Prostate gland (tissue), 2 donors: ENCODE data around the gene TMEM158. TPM values are rescaled to one million over a fixed set of nuclear protein-coding genes. Genes with fewer than 3 reads are reported as not detected.
A peak's percentile ranks its signal among the peaks of the same experiment; 100 is the strongest.

Source experiments
- DNase-seq: peaks from one replicate; pipeline ENCODE4 v3.0.0-alpha.2; 2019; ENCODE audit warnings: low spot score
- H3K27ac ChIP-seq, 2 donors: fragments of 200-600 bp; sonication (generic); 2 replicates each; pipeline ENCODE4 v1.5.1; 2017 to 2019
- H3K27me3 ChIP-seq: fragments of 200-600 bp; sonication (generic); replicated peaks from 2 replicates; pipeline ENCODE4 v1.5.1; 2019; ENCODE audit not compliant: insufficient read depth
- H3K36me3 ChIP-seq, 2 donors: fragments of 200-600 bp; sonication (generic); 1 replicate in 1 of 2; 2 replicates in 1 of 2; pipeline versions ENCODE4 v1.5.1 to v1.8.1; 2017 to 2019
- H3K4me1 ChIP-seq: fragments of 200-600 bp; sonication (generic); replicated peaks from 2 replicates; pipeline ENCODE4 v1.5.1; 2019
- H3K4me3 ChIP-seq, 2 donors: fragments of 200-600 bp; sonication (generic); 2 replicates each; pipeline ENCODE4 v1.5.1; 2017 to 2019
- H3K9me3 ChIP-seq: fragments of 200-600 bp; sonication (generic); 2 replicates; pipeline ENCODE4 v1.5.1; 2017
- POLR2A ChIP-seq: fragments of 450-650 bp; IDR thresholded peaks from one replicate; pipeline ENCODE4 v1.6.1; 2016; ENCODE audit warnings: antibody characterized with exemption, mild to moderate bottlenecking
- POLR2AphosphoS5 ChIP-seq: sonication (generic); formaldehyde crosslinking; IDR thresholded peaks from one replicate; pipeline ENCODE4 v1.6.1; 2017; ENCODE audit warnings: antibody characterized with exemption
- whole genome bisulfite sequencing: methylation state at CpG from one replicate; pipeline ENCODE4 v1.1.5; 2018; 5-methylcytosine and 5-hydroxymethylcytosine counted together
- intact Hi-C: fragments of 100-400 bp; cut with DNase I; formaldehyde crosslinking; loops from one replicate; pipeline ENCODE4 v1.14.2; 2022
- total RNA-seq, 2 donors: library from RNA; depleted of rRNA; stranded (reverse); fragments of >200 nt; gene quantifications; one replicate each; pipeline ENCODE4 v1.1.0, GENCODE V29; 2016
- TF ChIP-seq, protein P1 (sequence below), 4 experiments: fragments of 200-600 bp in 2 of 4; fragments of 450-650 bp in 2 of 4; sonication (generic) in 2 of 4; IDR thresholded peaks; 1 replicate in 3 of 4; 2 replicates in 1 of 4; pipeline ENCODE4 v1.5.1; 2016 to 2019; ENCODE audit warnings: antibody characterized with exemption in 4 of 4, mild to moderate bottlenecking in 2 of 4, moderate library complexity in 2 of 4

TMEM158 gene
- 10 to 100 TPM in 1 of 2 donors, 1 to 10 TPM in 1; 3.6 to 20.8 TPM for total RNA-seq

DNA sequence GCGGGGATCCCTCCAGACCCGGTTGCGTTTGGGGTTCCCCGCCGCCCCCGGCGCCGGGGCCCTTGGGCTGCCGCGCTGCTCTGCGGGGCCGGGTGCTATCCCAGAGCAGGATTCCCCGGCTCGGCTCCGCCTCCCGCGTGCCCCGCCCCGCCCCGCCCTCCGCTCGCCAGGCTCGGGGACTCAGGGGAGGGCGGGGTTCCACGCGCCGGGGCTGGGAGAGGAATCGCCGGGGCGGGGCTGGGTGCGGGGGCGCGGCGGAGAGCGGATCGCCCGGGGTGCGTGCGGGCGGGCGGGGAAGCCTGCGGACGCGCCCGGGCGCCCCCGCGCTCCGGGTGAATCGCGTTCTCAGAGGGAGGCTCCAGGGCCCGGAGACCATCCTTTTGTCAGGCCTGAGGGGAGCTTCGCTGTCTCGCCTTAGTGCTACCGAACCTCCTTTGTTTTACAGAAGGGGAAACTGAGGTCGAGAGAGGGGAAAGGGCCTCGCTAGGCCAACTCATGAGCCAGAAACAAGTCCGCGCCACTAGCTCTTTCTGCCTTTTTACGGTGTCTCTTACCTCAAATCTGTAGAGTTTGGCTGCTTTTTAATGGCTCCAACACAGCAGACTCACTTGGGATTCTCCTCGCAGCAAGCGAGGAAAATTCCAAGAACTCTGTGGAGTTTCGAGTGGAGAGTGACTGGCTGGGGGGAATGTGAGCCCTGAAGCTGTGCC lies at the start of gene TMEM158:
TSS of gene TMEM158 (minus strand) at position 82 of the 710 bp plus-strand sequence. CDS start 260 bp downstream, outside the sequence.
- no peaks in the 10 kb centered on the region for H3K36me3 ChIP-seq
- 3% methylated on average over 58 of the region's 63 CpGs for WGBS
- H3K9me3 ChIP-seq: no peaks in the 10 kb centered on the region
- intact Hi-C loops: loop anchor here (5.0 to 10.0 kb wide), 3 partner anchors 189 to 438 kb away; partner anchors contain the start of gene LIMD1
- peak within 1 kb of the TSS; percentile 41 to 54 for H3K4me3 ChIP-seq
- TF ChIP-seq POLR2AphosphoS5: peak; percentile 7
- TF ChIP-seq, protein P1, sequence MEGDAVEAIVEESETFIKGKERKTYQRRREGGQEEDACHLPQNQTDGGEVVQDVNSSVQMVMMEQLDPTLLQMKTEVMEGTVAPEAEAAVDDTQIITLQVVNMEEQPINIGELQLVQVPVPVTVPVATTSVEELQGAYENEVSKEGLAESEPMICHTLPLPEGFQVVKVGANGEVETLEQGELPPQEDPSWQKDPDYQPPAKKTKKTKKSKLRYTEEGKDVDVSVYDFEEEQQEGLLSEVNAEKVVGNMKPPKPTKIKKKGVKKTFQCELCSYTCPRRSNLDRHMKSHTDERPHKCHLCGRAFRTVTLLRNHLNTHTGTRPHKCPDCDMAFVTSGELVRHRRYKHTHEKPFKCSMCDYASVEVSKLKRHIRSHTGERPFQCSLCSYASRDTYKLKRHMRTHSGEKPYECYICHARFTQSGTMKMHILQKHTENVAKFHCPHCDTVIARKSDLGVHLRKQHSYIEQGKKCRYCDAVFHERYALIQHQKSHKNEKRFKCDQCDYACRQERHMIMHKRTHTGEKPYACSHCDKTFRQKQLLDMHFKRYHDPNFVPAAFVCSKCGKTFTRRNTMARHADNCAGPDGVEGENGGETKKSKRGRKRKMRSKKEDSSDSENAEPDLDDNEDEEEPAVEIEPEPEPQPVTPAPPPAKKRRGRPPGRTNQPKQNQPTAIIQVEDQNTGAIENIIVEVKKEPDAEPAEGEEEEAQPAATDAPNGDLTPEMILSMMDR (IDR thresholded peaks at IDR 0.05): no peak
- peak; percentile 28 for TF ChIP-seq POLR2A
- peak; percentile 78 for DNase-seq
- H3K27ac ChIP-seq: peak within 1 kb of the TSS; percentile 55 to 72
- H3K27me3 ChIP-seq: no peaks in the 10 kb centered on the region
- H3K4me1 ChIP-seq: no peaks in the 10 kb centered on the region

DNA sequence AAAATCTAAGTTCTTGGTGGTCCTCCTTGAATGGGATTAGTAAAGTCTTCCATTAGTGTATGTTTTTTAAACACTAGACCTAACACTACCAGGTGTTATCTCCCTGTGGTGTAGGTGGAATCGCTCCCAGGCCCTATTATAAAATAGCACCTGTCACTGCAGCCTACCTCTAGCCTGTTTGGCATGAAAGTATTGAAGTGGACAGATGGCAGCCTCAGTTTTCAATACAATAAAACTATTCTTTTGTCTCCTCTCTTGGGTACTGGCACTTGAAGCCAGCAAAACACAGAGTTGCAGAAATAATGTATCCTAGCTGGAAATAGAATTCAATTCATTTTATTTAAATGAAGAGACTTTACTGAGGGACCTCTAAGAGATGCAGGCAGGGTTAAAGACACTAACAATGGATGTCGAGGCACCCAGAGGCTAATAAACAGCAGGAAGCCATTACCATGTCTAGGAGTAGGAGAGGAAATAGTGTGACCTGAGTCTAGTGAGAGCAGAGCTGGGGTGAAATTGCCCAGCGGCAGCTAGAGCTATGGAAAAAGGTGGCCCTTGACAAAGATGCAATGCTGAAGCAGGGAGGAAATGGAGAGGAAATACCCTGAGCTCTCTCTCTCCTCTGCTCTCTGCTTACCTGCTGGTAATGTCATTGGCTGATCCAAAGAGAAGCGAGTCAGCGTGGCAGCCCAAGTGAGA lies 49.1 kb upstream of the TMEM158 start:
- no peaks in the 10 kb centered on the region for H3K36me3 ChIP-seq
- H3K27me3 ChIP-seq: no peaks in the 10 kb centered on the region
- no peak overlapping the region for H3K27ac ChIP-seq
- WGBS: 50% methylated on average over 5 of the region's 5 CpGs
- intact Hi-C loops: no loop called here
- DNase-seq: no peak
- H3K4me3 ChIP-seq: no peak overlapping the region
- H3K9me3 ChIP-seq: no peaks in the 10 kb centered on the region
- TF ChIP-seq, protein P1 (IDR thresholded peaks at IDR 0.05): no peak
- TF ChIP-seq POLR2A: no peak
- no peak for TF ChIP-seq POLR2AphosphoS5
- no peaks in the 10 kb centered on the region for H3K4me1 ChIP-seq

DNA sequence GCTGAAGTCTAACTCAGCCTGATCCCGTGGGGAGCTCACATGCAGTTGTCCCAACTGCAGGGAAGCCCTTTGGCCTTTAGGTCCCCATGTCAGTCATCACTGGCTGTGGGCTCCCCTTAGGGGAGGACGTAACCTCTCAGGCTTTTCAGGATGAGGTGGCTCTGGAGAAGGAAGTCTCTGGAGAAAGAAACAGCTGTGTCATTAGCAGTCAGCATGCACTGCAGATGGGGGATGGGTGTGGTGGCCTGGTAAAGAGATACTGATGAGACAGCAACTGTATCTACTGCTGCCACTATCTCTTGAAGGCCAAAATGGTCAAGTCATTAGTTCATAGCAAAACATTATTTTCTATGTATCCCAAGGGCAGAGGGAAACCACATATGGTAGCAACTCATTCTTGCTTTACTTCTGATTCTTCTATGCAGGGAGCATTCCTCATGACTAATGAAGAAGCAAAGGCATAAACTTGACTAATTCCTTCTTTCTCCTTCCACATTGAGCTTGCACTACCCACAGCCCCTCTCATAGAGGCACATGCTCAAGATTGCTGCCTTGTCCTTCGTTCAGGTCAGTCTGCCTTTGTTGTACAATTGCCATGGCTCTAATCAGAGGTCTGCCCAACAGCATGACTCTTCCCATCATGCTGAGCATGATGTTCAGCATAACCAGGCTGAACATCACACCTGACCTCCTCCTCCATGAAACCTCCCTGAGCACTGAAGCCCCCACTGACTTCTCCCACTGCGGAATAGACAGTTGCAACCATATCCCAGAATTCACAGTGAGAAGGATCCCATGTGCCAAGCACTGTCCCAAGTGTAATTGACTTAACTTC lies 47.8 kb upstream of the TMEM158 start:
- Histone ChIP-seq H3K36me3 (no peaks in the 10 kb centered on the region), H3K27ac (no peak overlapping the region), H3K9me3 (no peaks in the 10 kb centered on the region), H3K27me3 (no peaks in the 10 kb centered on the region), H3K4me1 (no peaks in the 10 kb centered on the region), H3K4me3 (no peak overlapping the region)
- 69% methylated on average over 4 of the region's 4 CpGs for WGBS
- no peak for TF ChIP-seq POLR2AphosphoS5
- TF ChIP-seq POLR2A: no peak
- intact Hi-C loops: no loop called here
- DNase-seq: no peak

DNA sequence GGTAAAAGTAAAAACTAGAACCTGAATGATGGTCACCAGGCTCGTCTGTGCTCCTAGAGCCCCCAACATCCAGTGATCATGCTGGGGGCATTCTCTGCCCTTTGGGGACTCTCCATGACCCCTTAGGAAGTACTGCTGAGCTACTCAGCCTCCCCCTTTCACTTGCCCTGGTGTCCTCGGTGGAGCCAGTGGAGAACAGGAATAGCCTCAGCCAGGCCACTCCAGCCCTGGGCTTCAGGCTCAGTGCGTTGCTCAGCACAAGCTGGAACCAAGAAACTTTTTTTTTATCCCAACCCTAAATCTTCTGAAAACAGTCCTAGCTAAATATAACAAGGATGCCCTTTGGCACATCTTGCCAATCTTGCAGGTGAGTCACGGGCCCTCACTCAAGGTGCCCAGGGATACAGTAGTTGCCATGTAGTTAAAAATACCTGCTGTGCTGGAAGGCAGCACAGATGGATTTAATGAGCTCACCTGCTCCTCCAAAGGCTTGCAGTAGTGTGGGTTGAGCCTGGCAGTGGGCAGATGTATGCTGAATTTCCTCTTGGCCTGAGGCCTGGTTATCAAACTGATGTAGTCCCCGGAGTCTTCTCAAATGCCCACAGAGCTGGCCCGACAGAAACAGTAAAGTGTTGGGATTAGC lies 46.9 kb upstream of the TMEM158 start:
- DNase-seq: no peak
- WGBS: 60% methylated on average over 6 of the region's 6 CpGs
- no peaks in the 10 kb centered on the region for H3K27me3 ChIP-seq
- TF ChIP-seq POLR2A (no peak), POLR2AphosphoS5 (no peak)
- TF ChIP-seq, protein P1 (IDR thresholded peaks at IDR 0.05): no peak
- H3K9me3 ChIP-seq: no peaks in the 10 kb centered on the region
- H3K27ac ChIP-seq: peak overlapping the region in 1 of 2 donors; percentile 36
- H3K4me3 ChIP-seq: no peak overlapping the region
- intact Hi-C loops: no loop called here
- no peaks in the 10 kb centered on the region for H3K4me1 ChIP-seq
- H3K36me3 ChIP-seq: no peaks in the 10 kb centered on the region
